Neural crest cell (in vitro differentiated cells): ENCODE results near the gene KRTAP1-3. TPM values are rescaled to one million over a fixed set of nuclear protein-coding genes. Genes with fewer than 3 reads are reported as not detected.

ENCODE experiments used
- DNase-seq: peaks from one replicate; pipeline ENCODE4 v3.0.0; 2021; ENCODE audit warnings: low read depth, mixed read lengths, low spot score
- H3K27ac Mint-ChIP-seq: one replicate; pipeline ENCODE4 v1.8.0; 2021; ENCODE audit warnings: mild to moderate bottlenecking, mixed read lengths; ENCODE audit not compliant: unreplicated experiment
- H3K27me3 Mint-ChIP-seq: 2 replicates; pipeline ENCODE4 v1.8.0; 2021; ENCODE audit warnings: low read depth, mild to moderate bottlenecking, mixed read lengths
- H3K36me3 Mint-ChIP-seq: 2 replicates; pipeline ENCODE4 v1.8.0; 2021; ENCODE audit warnings: low read depth, mild to moderate bottlenecking, mixed read lengths
- H3K4me1 Mint-ChIP-seq: 2 replicates; pipeline ENCODE4 v1.8.0; 2021; ENCODE audit warnings: mixed read lengths
- H3K4me3 Mint-ChIP-seq: one replicate; pipeline ENCODE4 v1.8.0; 2021; ENCODE audit warnings: mild to moderate bottlenecking, mixed read lengths
- H3K9me3 Mint-ChIP-seq: 2 replicates; pipeline ENCODE4 v1.8.0; 2021; ENCODE audit warnings: mixed read lengths
- CTCF ChIP-seq: fragments of 200-600 bp; sonication (generic); conservative IDR thresholded peaks from 2 replicates; pipeline ENCODE4 v1.5.0; 2021; ENCODE audit warnings: antibody characterized with exemption, mild to moderate bottlenecking
- total RNA-seq: library from RNA; stranded (reverse); gene quantifications from 2 replicates; pipeline ENCODE4 v1.2.1, GENCODE V29; 2021

Gene KRTAP1-3
- total RNA-seq, 1 donor from 2014 or later: not detected

GRCh38 chr17:41024697-41025096 is 10.0 kb downstream of the KRTAP1-3 start:
- Mint-ChIP-seq H3K4me3 (no peak overlapping the region), H3K27me3 (peaks cover 4% of the 10 kb centered on the region), H3K36me3 (no peaks in the 10 kb centered on the region), H3K27ac (no peak overlapping the region), H3K4me1 (no peaks in the 10 kb centered on the region), H3K9me3 (peaks cover 6% of the 10 kb centered on the region)
- TF ChIP-seq CTCF: no peak
- no peak for DNase-seq

GRCh38 chr17:41020336-41020735 is 14.3 kb downstream of the KRTAP1-3 start:
- Mint-ChIP-seq H3K36me3 (no peaks in the 10 kb centered on the region), H3K4me3 (no peak overlapping the region), H3K27ac (no peak overlapping the region), H3K27me3 (peaks cover 3% of the 10 kb centered on the region), H3K4me1 (peaks cover 5% of the 10 kb centered on the region), H3K9me3 (peaks cover 6% of the 10 kb centered on the region)
- no peak for TF ChIP-seq CTCF
- no peak for DNase-seq

- no peak for TF ChIP-seq CTCF
- Mint-ChIP-seq H3K4me1 (peaks cover 5% of the 10 kb centered on the region), H3K27me3 (no peaks in the 10 kb centered on the region), H3K9me3 (peaks cover 6% of the 10 kb centered on the region), H3K27ac (no peak overlapping the region), H3K4me3 (no peak overlapping the region), H3K36me3 (no peaks in the 10 kb centered on the region)
- no peak for DNase-seq
Measured at GRCh38 chr17:41019415-41019814, 15.3 kb downstream of the KRTAP1-3 start.

GRCh38 chr17:41018541-41018940 is 16.1 kb downstream of the KRTAP1-3 start:
- Mint-ChIP-seq H3K27me3 (no peaks in the 10 kb centered on the region), H3K27ac (no peak overlapping the region), H3K9me3 (peaks cover 6% of the 10 kb centered on the region), H3K36me3 (no peaks in the 10 kb centered on the region), H3K4me3 (no peak overlapping the region), H3K4me1 (peaks cover 5% of the 10 kb centered on the region)
- TF ChIP-seq CTCF: no peak
- DNase-seq: no peak

- H3K27ac Mint-ChIP-seq: no peak overlapping the region
- H3K4me3 Mint-ChIP-seq: no peak overlapping the region
- H3K36me3 Mint-ChIP-seq: no peaks in the 10 kb centered on the region
- DNase-seq: no peak
- no peak for TF ChIP-seq CTCF
- H3K4me1 Mint-ChIP-seq: peaks cover 5% of the 10 kb centered on the region
- H3K27me3 Mint-ChIP-seq: no peaks in the 10 kb centered on the region
- H3K9me3 Mint-ChIP-seq: peaks cover 2% of the 10 kb centered on the region
Measured at GRCh38 chr17:41016578-41017215, 18.0 kb downstream of the KRTAP1-3 start.
